Measurements from ENCODE around the gene RFWD3.

DNA sequence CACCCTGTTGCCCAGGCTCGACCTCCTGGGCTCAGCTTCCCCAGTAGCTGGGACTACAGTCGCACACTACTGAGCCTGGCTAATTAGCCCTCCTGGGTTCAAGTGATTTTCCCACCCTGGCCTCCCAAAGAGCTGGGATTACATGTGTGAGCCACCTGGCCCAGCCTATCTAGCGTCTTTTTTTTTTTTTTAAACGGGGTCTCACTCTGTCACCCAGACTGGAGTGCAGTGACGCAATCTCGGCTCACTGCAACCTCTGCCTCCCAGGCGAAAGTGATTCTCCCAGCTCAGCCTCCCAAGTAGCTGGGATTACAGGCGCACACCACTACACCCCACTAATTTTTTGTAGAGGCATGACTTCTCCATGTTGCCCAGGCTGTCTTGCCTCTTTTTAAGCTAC, 93.1 kb downstream of the RFWD3 start:
- no peak for TF ChIP-seq POLR2A (IDR thresholded peaks at IDR 0.05)
- TF ChIP-seq, protein P1, sequence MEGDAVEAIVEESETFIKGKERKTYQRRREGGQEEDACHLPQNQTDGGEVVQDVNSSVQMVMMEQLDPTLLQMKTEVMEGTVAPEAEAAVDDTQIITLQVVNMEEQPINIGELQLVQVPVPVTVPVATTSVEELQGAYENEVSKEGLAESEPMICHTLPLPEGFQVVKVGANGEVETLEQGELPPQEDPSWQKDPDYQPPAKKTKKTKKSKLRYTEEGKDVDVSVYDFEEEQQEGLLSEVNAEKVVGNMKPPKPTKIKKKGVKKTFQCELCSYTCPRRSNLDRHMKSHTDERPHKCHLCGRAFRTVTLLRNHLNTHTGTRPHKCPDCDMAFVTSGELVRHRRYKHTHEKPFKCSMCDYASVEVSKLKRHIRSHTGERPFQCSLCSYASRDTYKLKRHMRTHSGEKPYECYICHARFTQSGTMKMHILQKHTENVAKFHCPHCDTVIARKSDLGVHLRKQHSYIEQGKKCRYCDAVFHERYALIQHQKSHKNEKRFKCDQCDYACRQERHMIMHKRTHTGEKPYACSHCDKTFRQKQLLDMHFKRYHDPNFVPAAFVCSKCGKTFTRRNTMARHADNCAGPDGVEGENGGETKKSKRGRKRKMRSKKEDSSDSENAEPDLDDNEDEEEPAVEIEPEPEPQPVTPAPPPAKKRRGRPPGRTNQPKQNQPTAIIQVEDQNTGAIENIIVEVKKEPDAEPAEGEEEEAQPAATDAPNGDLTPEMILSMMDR (IDR thresholded peaks at IDR 0.05): no peak

Data from right lobe of liver (tissue), 4 donors.